A549 (cell line): ENCODE data around the gene WNT2B. TPM values are rescaled to one million over a fixed set of nuclear protein-coding genes. Genes with fewer than 3 reads are reported as not detected.
"Not testable (repeated sequence)": the region's sequence is repeated elsewhere in the genome, so short reads cannot be mapped to it uniquely, and the experiment has no call there.

Source experiments
- ATAC-seq, 2 experiments: fragments of 200-7000 bp in 1 of 2; fragments of >200 bp in 1 of 2; cut with Nextera tagmentation in 1 of 2; cut with Tn5 transposase in 1 of 2; 3 replicates each; pipeline versions ENCODE4 v1.8.0 to v1.9.1; 2018 to 2020; ENCODE audit warnings: mild to moderate bottlenecking in 1 of 2, moderate library complexity in 1 of 2
- CTCF ChIA-PET: fragments of 300-600 bp; sonication (Branson Sonifier 250); formaldehyde crosslinking; extraction: SDS; loops from one replicate; lab custom pipeline; 2021; ENCODE audit warnings: antibody characterized with exemption, inconsistent platforms; lab: Yijun Ruan, JAX
- POLR2A ChIA-PET: fragments of 350-600 bp; formaldehyde crosslinking; extraction: SDS; loops from one replicate; lab custom pipeline; 2021; ENCODE audit warnings: antibody characterized with exemption, inconsistent platforms; lab: Yijun Ruan, JAX
- DNase-seq, 2 experiments: peaks; one replicate each; pipeline versions ENCODE4 v3.0.0 to v3.0.0-alpha.2; 2011 to 2016; ENCODE audit warnings: low read depth in 1 of 2, low spot score in 1 of 2
- FAIRE-seq: peaks from 2 replicates; lab custom pipeline; 2011; peaks lifted over from hg19 to GRCh38; lab: Jason Lieb, UNC
- H3K27ac ChIP-seq, 2 experiments: fragments of >200 bp; sonication (Bioruptor Twin); formaldehyde crosslinking; 3 replicates each; pipeline ENCODE4 v1.5.1; 2016 to 2017
- H3K4me1 ChIP-seq: fragments of >200 bp; sonication (Bioruptor Twin); formaldehyde crosslinking; 3 replicates; pipeline ENCODE4 v1.6.1; 2016
- H3K4me2 ChIP-seq: fragments of >200 bp; sonication (Bioruptor Twin); formaldehyde crosslinking; 3 replicates; pipeline ENCODE4 v1.6.1; 2016
- H3K4me3 ChIP-seq: fragments of >200 bp; sonication (Bioruptor Twin); formaldehyde crosslinking; 3 replicates; pipeline ENCODE4 v1.5.1; 2016
- H3K9me3 ChIP-seq: fragments of >200 bp; sonication (Bioruptor Twin); formaldehyde crosslinking; 3 replicates; pipeline ENCODE4 v1.6.1; 2016
- CBX2 ChIP-seq: fragments of 200-600 bp; sonication (generic); IDR thresholded peaks from 2 replicates; pipeline ENCODE4 v1.6.1; 2016; ENCODE audit warnings: low read depth, mild to moderate bottlenecking, borderline replicate concordance
- CHD2 ChIP-seq: fragments of 150-350 bp; IDR thresholded peaks from 2 replicates; pipeline ENCODE4 v1.6.1; 2014; ENCODE audit warnings: low read length; ENCODE audit not compliant: partially characterized antibody
- EHMT2 ChIP-seq: fragments of 200-600 bp; sonication (generic); IDR thresholded peaks from 2 replicates; pipeline ENCODE4 v1.6.1; 2016; ENCODE audit warnings: antibody characterized with exemption, low read depth, mild to moderate bottlenecking, moderate library complexity
- ELK1 ChIP-seq: fragments of 150-350 bp; IDR thresholded peaks from 2 replicates; pipeline ENCODE4 v1.6.1; 2014; ENCODE audit warnings: low read depth, mild to moderate bottlenecking, low read length
- FOXS1 ChIP-seq: fragments of 250-450 bp; sonication (Bioruptor Pico); IDR thresholded peaks from 2 replicates; pipeline ENCODE4 v1.5.0; 2020; ENCODE audit warnings: mild to moderate bottlenecking, moderate library complexity
- GATA3 ChIP-seq: IDR thresholded peaks from 2 replicates; pipeline ENCODE4 v1.6.1; 2012; ENCODE audit warnings: borderline replicate concordance
- HMGXB4 ChIP-seq: fragments of 250-450 bp; sonication (Bioruptor Pico); IDR thresholded peaks from 2 replicates; pipeline ENCODE4 v1.5.0; 2021; ENCODE audit warnings: mild to moderate bottlenecking, moderate library complexity, borderline replicate concordance
- HOXA7 ChIP-seq: fragments of 250-450 bp; sonication (Bioruptor Pico); IDR thresholded peaks from 2 replicates; pipeline ENCODE4 v1.5.0; 2020; ENCODE audit warnings: mild to moderate bottlenecking, moderate library complexity
- JUN ChIP-seq, 2 experiments: fragments of >200 bp; sonication (Bioruptor Twin); formaldehyde crosslinking; IDR thresholded peaks; 2 replicates in 1 of 2; 3 replicates in 1 of 2; pipeline ENCODE4 v1.6.1; 2016 to 2017
- MYC ChIP-seq: IDR thresholded peaks from 2 replicates; pipeline ENCODE4 v1.6.1; 2012; ENCODE audit warnings: mild to moderate bottlenecking, inconsistent platforms, low read length, improper control_type of control experiment, borderline replicate concordance
- RAD21 ChIP-seq, 2 experiments: fragments of >200 bp in 1 of 2; sonication (Bioruptor Twin) in 1 of 2; formaldehyde crosslinking in 1 of 2; IDR thresholded peaks in 1 of 2; conservative IDR thresholded peaks in 1 of 2; 2 replicates in 1 of 2; 3 replicates in 1 of 2; pipeline ENCODE4 v1.6.1; 2012 to 2018; ENCODE audit warnings: inconsistent platforms in 1 of 2
- RNF2 ChIP-seq: fragments of 200-600 bp; sonication (generic); IDR thresholded peaks from 2 replicates; pipeline ENCODE4 v1.6.1; 2016; ENCODE audit warnings: low read depth, mild to moderate bottlenecking, antibody characterized with exemption, moderate library complexity, borderline replicate concordance
- TP53 ChIP-seq: fragments of 250-450 bp; sonication (Bioruptor Pico); IDR thresholded peaks from 2 replicates; pipeline ENCODE4 v1.5.0; 2021; ENCODE audit warnings: mild to moderate bottlenecking, moderate library complexity
- ZNF302 ChIP-seq: fragments of 250-450 bp; sonication (Bioruptor Pico); IDR thresholded peaks from 2 replicates; pipeline ENCODE4 v1.9.0; 2021; ENCODE audit warnings: inconsistent platforms, mild to moderate bottlenecking, moderate library complexity
- WGBS: methylation state at CpG from one replicate; pipeline ENCODE4 v1.1.6; 2017; ENCODE audit errors: missing lambda C conversion rate; 5-methylcytosine and 5-hydroxymethylcytosine counted together
- polyA plus RNA-seq, 4 experiments: library from polyadenylated mRNA; depleted of rRNA in 3 of 4; stranded (reverse); fragments of >200 nt; fragmentation: RNase III in 1 of 4; extraction: RNeasy Plus Mini Kit Qiagen cat#74134 plus additional on column Dnase treatment in 1 of 4; gene quantifications; 2 replicates in 3 of 4; 3 replicates in 1 of 4; pipeline ENCODE4 v1.2.3, GENCODE V29; 2011 to 2017
- TF ChIP-seq, protein P1 (sequence below): fragments of >200 bp; sonication (Bioruptor Twin); formaldehyde crosslinking; IDR thresholded peaks from 3 replicates; pipeline ENCODE4 v1.6.1; 2016
- TF ChIP-seq, protein P2 (sequence below): IDR thresholded peaks from 2 replicates; pipeline ENCODE4 v1.6.1; 2012; ENCODE audit warnings: low read depth, borderline replicate concordance

Gene WNT2B
- polyA plus RNA-seq, 2 of the 4 experiments (the other 2 are of a cell fraction): 0.26 to 0.28 TPM

GRCh38 chr1:112477550-112477949 is 31.2 kb upstream of the WNT2B start:
- FAIRE-seq: no peak

GRCh38 chr1:112478314-112478713 is 30.5 kb upstream of the WNT2B start:
- WGBS: 43% methylated on average over 1 of the region's 1 CpG
- Histone ChIP-seq H3K4me1 (no peaks in the 10 kb centered on the region), H3K4me2 (no peak overlapping the region), H3K4me3 (no peak overlapping the region), H3K27ac (no peak overlapping the region), H3K9me3 (0 out of 3 replicates have a peak, but pooled peaks cover 6% of the 10 kb centered on the region)
- ATAC-seq (no peak), DNase-seq (no peak), FAIRE-seq (no peak)
- no peak for TF ChIP-seq ZNF302 (CRISPR knock-in tag)
- CTCF ChIA-PET: interaction anchor here (1.6 to 2.8 kb wide), 3 partner anchors 12 to 229 kb away, joined by 4 to 11 read pairs (median 4); no protein-coding TSS in a partner anchor
- POLR2A ChIA-PET: no interaction called here

More at GRCh38 chr1:112477550-112477949, 31.2 kb upstream of the WNT2B start:
- no peak for DNase-seq
- ChIA-PET POLR2A (no interaction called here), CTCF (interaction anchor here (2.0 to 2.8 kb wide), 2 partner anchors 11 to 24 kb away, joined by 6 to 11 read pairs; no protein-coding TSS in a partner anchor)
- no peaks in the 10 kb centered on the region for H3K4me1 ChIP-seq
- TF ChIP-seq, protein P1, sequence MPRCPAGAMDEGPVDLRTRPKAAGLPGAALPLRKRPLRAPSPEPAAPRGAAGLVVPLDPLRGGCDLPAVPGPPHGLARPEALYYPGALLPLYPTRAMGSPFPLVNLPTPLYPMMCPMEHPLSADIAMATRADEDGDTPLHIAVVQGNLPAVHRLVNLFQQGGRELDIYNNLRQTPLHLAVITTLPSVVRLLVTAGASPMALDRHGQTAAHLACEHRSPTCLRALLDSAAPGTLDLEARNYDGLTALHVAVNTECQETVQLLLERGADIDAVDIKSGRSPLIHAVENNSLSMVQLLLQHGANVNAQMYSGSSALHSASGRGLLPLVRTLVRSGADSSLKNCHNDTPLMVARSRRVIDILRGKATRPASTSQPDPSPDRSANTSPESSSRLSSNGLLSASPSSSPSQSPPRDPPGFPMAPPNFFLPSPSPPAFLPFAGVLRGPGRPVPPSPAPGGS: no peak
- no peak for TF ChIP-seq EHMT2
- TF ChIP-seq HMGXB4 (CRISPR knock-in tag): no peak
- no peak for TF ChIP-seq RAD21 (conservative IDR thresholded peaks at IDR 0.05 in 1 of 2, IDR thresholded peaks at IDR 0.05 in 1 of 2)
- no peak for TF ChIP-seq TP53
- no peak for TF ChIP-seq FOXS1 (CRISPR knock-in tag)
- TF ChIP-seq CHD2: no peak
- H3K9me3 ChIP-seq: 0 out of 3 replicates have a peak, but pooled peaks cover 6% of the 10 kb centered on the region
- no peak for ATAC-seq
- no peak overlapping the region for H3K4me2 ChIP-seq
- H3K4me3 ChIP-seq: no peak overlapping the region
- H3K27ac ChIP-seq: no peak overlapping the region

DNA sequence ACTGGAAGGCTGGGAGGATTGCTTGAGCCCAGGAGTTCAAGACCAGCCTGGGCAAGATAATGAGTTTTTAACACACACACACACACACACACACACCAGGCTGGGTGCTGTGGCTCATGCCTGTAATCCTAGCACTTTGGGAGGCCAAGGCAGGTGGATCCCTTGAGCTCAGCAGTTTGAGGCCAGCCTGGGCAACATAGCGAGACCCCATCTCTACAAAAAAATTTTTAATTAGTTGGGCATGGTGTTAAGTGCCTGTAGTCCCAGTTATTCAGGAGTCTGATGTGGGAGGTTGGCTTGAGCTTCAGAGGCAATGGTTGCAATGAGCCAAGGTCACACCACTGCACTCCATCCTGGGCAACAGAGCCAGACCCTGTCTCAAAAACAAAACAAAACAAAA is 22.7 kb upstream of the WNT2B start:
- CTCF ChIA-PET, POLR2A ChIA-PET, H3K4me1 ChIP-seq, H3K4me3 ChIP-seq, ATAC-seq, FAIRE-seq, H3K9me3 ChIP-seq, DNase-seq, H3K27ac ChIP-seq, H3K4me2 ChIP-seq: not testable (repeated sequence)
- WGBS: no CpG with 5 or more reads among the region's 1 CpG

- FAIRE-seq, POLR2A ChIA-PET: not testable (repeated sequence)
These were observed 21.1 kb upstream of the WNT2B start for GRCh38 chr1:112487686-112488085.

GRCh38 chr1:112488141-112488540 is 20.6 kb upstream of the WNT2B start:
- TF ChIP-seq GATA3 (no peak), TP53 (no peak), RNF2 (no peak), HOXA7 (no peak), ELK1 (no peak), MYC (no peak), CBX2 (no peak), JUN (IDR thresholded peaks at IDR 0.05) (no peak)
- TF ChIP-seq, protein P2, sequence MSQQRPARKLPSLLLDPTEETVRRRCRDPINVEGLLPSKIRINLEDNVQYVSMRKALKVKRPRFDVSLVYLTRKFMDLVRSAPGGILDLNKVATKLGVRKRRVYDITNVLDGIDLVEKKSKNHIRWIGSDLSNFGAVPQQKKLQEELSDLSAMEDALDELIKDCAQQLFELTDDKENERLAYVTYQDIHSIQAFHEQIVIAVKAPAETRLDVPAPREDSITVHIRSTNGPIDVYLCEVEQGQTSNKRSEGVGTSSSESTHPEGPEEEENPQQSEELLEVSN: no peak
- Histone ChIP-seq H3K27ac (no peak overlapping the region), H3K9me3 (no peaks in the 10 kb centered on the region), H3K4me3 (no peak overlapping the region), H3K4me2 (no peak overlapping the region), H3K4me1 (no peaks in the 10 kb centered on the region)
- ChIA-PET POLR2A (no interaction called here), CTCF (interaction anchor here (0.7 to 1.7 kb wide), 4 partner anchors 14 to 93 kb away, joined by 3 to 6 read pairs (median 4); no protein-coding TSS in a partner anchor)
- 89% methylated on average over 5 of the region's 5 CpGs for WGBS
- FAIRE-seq: no peak
- no peak for DNase-seq
- ATAC-seq: no peak

More at GRCh38 chr1:112487686-112488085, 21.1 kb upstream of the WNT2B start:
- H3K27ac ChIP-seq, H3K9me3 ChIP-seq, H3K4me1 ChIP-seq, ATAC-seq, H3K4me3 ChIP-seq, H3K4me2 ChIP-seq, DNase-seq: not testable (repeated sequence)
- CTCF ChIA-PET: interaction anchor here (0.6 to 1.7 kb wide), 5 partner anchors 15 to 93 kb away, joined by 3 to 6 read pairs (median 3); no protein-coding TSS in a partner anchor
- 77% methylated on average over 6 of the region's 6 CpGs for WGBS
